Central memory CD8-positive, alpha-beta T cell (primary cell): ENCODE measurements around the gene RIMS4.

Experiments
- ATAC-seq: fragments of 150-1000 bp; cut with Tn5 transposase; replicated peaks from 2 replicates; pipeline ENCODE4 v1.10.0; 2022; ENCODE audit warnings: mild to moderate bottlenecking, moderate FRiP score, moderate number of reproducible peaks; ENCODE audit not compliant: poor library complexity, severe bottlenecking; ENCODE audit errors: extremely low read depth
- DNase-seq, 2 donors: peaks; one replicate each; pipeline ENCODE4 v3.0.0; 2021; ENCODE audit warnings: low spot score in 2 of 2
- H3K27ac Mint-ChIP-seq: one replicate; pipeline ENCODE4 v1.8.0; 2022; ENCODE audit warnings: low read depth, mild to moderate bottlenecking, moderate library complexity, mixed read lengths
- H3K27me3 Mint-ChIP-seq: one replicate; pipeline ENCODE4 v1.8.0; 2022; ENCODE audit warnings: mixed read lengths
- H3K36me3 Mint-ChIP-seq: one replicate; pipeline ENCODE4 v1.8.0; 2022; ENCODE audit warnings: mild to moderate bottlenecking, moderate library complexity, mixed read lengths; ENCODE audit not compliant: insufficient read depth
- H3K4me1 Mint-ChIP-seq: one replicate; pipeline ENCODE4 v1.8.0; 2022; ENCODE audit warnings: mixed read lengths
- H3K4me3 Mint-ChIP-seq: one replicate; pipeline ENCODE4 v1.8.0; 2022; ENCODE audit warnings: mild to moderate bottlenecking, moderate library complexity, mixed read lengths
- H3K9me3 Mint-ChIP-seq: one replicate; pipeline ENCODE4 v1.8.0; 2022; ENCODE audit warnings: mixed read lengths

RIMS4 gene

DNA sequence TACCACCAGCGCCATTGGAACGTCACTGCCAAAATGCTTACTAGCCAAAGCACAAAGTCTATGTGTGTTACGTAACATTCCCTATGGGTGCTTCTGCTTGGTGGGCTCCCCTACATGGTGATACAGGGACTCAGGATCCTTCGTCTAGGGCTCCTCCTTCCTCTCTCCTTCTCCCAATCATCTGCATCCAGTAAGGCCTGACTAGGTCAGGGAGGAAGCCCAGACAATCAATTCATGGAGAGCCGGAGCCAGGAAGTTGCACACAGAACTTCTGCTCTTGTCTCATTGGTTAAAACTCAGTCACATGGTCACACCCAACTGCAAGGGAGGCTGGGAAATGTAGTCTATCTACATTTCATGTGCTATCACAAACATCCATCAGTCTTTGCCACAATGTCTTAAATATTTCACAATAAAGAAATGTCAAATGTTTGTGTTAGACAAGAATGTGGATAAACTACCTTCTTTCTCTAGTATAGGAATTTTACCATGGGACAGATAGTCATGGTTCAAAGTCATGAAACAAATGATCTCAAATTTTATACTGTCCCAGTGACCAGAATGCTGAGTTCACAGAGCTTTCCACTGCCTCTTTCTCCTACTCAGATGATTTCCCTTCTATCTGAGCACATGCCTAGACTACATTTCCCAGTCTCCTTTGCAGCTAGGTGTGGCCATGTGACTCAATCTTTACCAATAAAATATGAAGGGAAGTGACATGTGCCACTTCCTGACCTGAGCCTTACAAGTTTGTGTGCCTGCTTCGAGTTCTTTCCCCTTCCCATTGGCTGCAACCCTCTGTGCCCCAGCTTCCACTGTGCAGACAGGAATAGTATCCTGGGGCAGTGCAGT is 74.0 kb downstream of the RIMS4 start:
- peak overlapping the region; percentile 71 for H3K27ac Mint-ChIP-seq
- peaks cover 22% of the 10 kb centered on the region for H3K4me1 Mint-ChIP-seq
- peak; percentile 75 for ATAC-seq
- H3K27me3 Mint-ChIP-seq = peaks cover under 1% of the 10 kb centered on the region
- no peak for DNase-seq
- peaks cover 8% of the 10 kb centered on the region for H3K9me3 Mint-ChIP-seq
- H3K4me3 Mint-ChIP-seq = peak overlapping the region; percentile 64
- no peaks in the 10 kb centered on the region for H3K36me3 Mint-ChIP-seq

GRCh38 chr20:44735816-44736169 is 74.6 kb downstream of the RIMS4 start:
- Mint-ChIP-seq H3K9me3 (peaks cover 8% of the 10 kb centered on the region), H3K4me1 (peaks cover 22% of the 10 kb centered on the region), H3K27ac (peak overlapping the region; percentile 71), H3K27me3 (no peaks in the 10 kb centered on the region), H3K36me3 (no peaks in the 10 kb centered on the region), H3K4me3 (peak overlapping the region; percentile 64)
- DNase-seq (no peak), ATAC-seq (no peak)

DNA sequence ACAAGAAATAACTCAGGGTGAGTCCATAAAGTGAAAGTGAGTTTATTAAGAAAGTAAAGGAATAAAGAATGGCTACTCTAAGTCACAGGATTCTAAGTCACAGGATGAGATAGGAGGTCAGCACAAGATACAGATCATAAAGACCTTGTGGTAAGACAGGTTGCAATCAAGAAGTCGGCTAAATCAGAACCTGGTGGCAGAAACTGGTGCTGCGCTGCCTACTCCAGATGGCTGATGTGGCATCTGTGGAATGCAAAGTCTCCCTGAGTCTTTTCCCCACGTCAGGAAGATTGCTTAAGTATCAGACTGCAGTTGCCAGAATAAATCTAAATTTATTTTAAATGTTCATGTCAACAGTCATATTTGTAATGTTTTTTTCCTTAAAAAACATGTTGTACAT is 75.4 kb downstream of the RIMS4 start:
- Mint-ChIP-seq H3K4me1 (peaks cover 22% of the 10 kb centered on the region), H3K27ac (no peak overlapping the region), H3K4me3 (no peak overlapping the region), H3K9me3 (peaks cover 8% of the 10 kb centered on the region), H3K27me3 (no peaks in the 10 kb centered on the region), H3K36me3 (no peaks in the 10 kb centered on the region)
- ATAC-seq (no peak), DNase-seq (no peak)

- DNase-seq (peak; percentile 45 to 46), ATAC-seq (no peak)
- Mint-ChIP-seq H3K27ac (no peak overlapping the region), H3K9me3 (peaks cover 8% of the 10 kb centered on the region), H3K36me3 (no peaks in the 10 kb centered on the region), H3K4me1 (peaks cover 16% of the 10 kb centered on the region), H3K4me3 (no peak overlapping the region), H3K27me3 (no peaks in the 10 kb centered on the region)
Observed at GRCh38 chr20:44733341-44734069, 76.8 kb downstream of the RIMS4 start.

DNA sequence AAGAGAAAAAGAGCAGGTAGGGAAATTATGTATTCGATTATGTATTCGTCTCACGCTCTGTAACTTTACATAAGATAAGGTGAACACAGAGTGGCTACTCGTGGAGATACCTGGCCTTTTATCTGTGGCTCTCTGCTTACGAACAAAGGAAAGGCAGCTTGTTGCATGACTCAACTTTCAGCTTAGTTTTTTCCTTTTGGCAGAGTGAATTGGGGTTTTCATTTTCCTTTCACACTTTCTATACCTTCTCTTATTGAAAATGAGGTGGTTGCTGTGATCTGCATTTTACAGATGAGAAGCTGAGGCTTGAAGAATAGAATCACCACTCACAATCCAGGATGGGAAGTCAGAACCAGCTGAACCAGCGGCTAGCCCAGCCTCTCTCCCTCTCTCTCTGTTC is 78.0 kb downstream of the RIMS4 start:
- no peaks in the 10 kb centered on the region for H3K36me3 Mint-ChIP-seq
- H3K27ac Mint-ChIP-seq = no peak overlapping the region

DNA sequence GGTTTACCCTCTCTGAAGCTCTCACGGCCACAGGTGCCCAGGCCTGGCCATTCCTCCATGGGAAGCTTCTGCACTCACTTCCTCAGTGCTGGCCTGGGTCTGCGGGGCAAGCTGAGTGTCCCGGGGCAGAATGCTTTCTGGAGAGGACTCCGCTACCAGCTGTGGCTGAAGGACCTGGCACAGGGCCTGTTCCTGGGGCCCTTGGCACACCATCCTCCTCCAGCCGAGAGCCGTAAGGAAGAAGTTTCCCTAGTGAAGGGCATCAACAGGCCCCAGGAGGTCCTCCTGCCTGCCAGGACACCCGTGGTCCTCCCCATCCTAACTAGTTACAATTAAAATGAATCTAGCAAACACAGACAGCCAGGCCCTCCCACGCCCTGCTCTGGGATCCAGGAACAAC is 78.7 kb downstream of the RIMS4 start:
- H3K4me1 Mint-ChIP-seq = peaks cover 12% of the 10 kb centered on the region
- no peak for ATAC-seq
- H3K9me3 Mint-ChIP-seq = peaks cover 7% of the 10 kb centered on the region
- H3K27ac Mint-ChIP-seq = no peak overlapping the region
- H3K36me3 Mint-ChIP-seq = no peaks in the 10 kb centered on the region
- DNase-seq = no peak
- no peaks in the 10 kb centered on the region for H3K27me3 Mint-ChIP-seq
- H3K4me3 Mint-ChIP-seq = no peak overlapping the region

More for the DNA sequence above, 78.0 kb downstream of the RIMS4 start:
- no peaks in the 10 kb centered on the region for H3K27me3 Mint-ChIP-seq
- peaks cover 15% of the 10 kb centered on the region for H3K4me1 Mint-ChIP-seq
- H3K9me3 Mint-ChIP-seq = peaks cover 8% of the 10 kb centered on the region
- ATAC-seq = no peak
- H3K4me3 Mint-ChIP-seq = no peak overlapping the region
- no peak for DNase-seq

GRCh38 chr20:44730441-44730840 is 79.9 kb downstream of the RIMS4 start:
- H3K27me3 Mint-ChIP-seq = no peaks in the 10 kb centered on the region
- DNase-seq (no peak), ATAC-seq (no peak)
- no peaks in the 10 kb centered on the region for H3K9me3 Mint-ChIP-seq
- no peak overlapping the region for H3K4me3 Mint-ChIP-seq
- H3K4me1 Mint-ChIP-seq = peaks cover 4% of the 10 kb centered on the region
- H3K27ac Mint-ChIP-seq = no peak overlapping the region
- H3K36me3 Mint-ChIP-seq = no peaks in the 10 kb centered on the region

DNA sequence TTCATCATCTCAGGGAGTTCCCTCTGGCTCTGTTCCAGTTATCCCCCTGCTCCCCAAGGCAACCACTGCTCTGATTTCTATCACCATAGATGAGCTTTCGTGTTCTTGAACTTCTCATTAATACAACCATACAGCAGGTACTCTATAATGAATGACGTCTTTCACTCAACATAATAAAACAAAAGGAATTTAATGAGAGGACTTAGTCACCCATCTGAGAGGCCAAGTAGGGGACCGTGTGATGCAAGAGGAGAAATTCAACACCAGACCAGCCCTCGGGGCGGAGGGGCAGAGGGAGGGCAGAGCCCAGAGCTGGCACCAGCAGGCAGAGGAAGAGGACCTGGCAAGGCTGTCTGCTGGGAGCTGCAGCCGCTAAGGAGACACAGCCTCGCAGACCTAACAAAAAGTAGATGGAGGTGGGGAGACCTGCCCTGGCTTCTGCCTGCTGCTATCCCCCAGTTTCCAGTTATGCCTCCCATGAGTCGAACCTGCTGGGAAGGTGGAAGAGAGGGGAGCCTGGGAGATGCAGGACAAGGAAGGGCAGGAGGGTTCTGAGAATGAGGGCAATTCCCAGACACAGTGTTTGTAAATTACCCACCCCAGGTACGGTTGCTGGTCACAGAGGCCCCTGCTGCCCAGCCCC is 81.4 kb downstream of the RIMS4 start:
- ATAC-seq (no peak), DNase-seq (no peak)
- H3K27me3 Mint-ChIP-seq = no peaks in the 10 kb centered on the region
- H3K36me3 Mint-ChIP-seq = no peaks in the 10 kb centered on the region
- peaks cover 4% of the 10 kb centered on the region for H3K4me1 Mint-ChIP-seq
- no peak overlapping the region for H3K4me3 Mint-ChIP-seq
- no peak overlapping the region for H3K27ac Mint-ChIP-seq
- no peaks in the 10 kb centered on the region for H3K9me3 Mint-ChIP-seq

- Mint-ChIP-seq H3K9me3 (no peaks in the 10 kb centered on the region), H3K4me3 (no peak overlapping the region), H3K27ac (no peak overlapping the region), H3K36me3 (no peaks in the 10 kb centered on the region), H3K4me1 (no peaks in the 10 kb centered on the region), H3K27me3 (no peaks in the 10 kb centered on the region)
- DNase-seq (no peak), ATAC-seq (no peak)
Observed at GRCh38 chr20:44727651-44728050, 82.7 kb downstream of the RIMS4 start.

- Mint-ChIP-seq H3K36me3 (no peaks in the 10 kb centered on the region), H3K27ac (no peak overlapping the region), H3K4me3 (no peak overlapping the region), H3K4me1 (no peaks in the 10 kb centered on the region), H3K9me3 (no peaks in the 10 kb centered on the region), H3K27me3 (no peaks in the 10 kb centered on the region)
- ATAC-seq = no peak
- DNase-seq = no peak
Observed at GRCh38 chr20:44727039-44727438, 83.3 kb downstream of the RIMS4 start.

GRCh38 chr20:44725837-44726236 is 84.5 kb downstream of the RIMS4 start:
- Mint-ChIP-seq H3K4me3 (no peak overlapping the region), H3K36me3 (no peaks in the 10 kb centered on the region), H3K27me3 (no peaks in the 10 kb centered on the region), H3K9me3 (no peaks in the 10 kb centered on the region), H3K27ac (no peak overlapping the region), H3K4me1 (no peaks in the 10 kb centered on the region)
- no peak for ATAC-seq
- no peak for DNase-seq

- ATAC-seq (no peak), DNase-seq (no peak)
- Mint-ChIP-seq H3K27me3 (no peaks in the 10 kb centered on the region), H3K36me3 (no peaks in the 10 kb centered on the region), H3K4me1 (no peaks in the 10 kb centered on the region), H3K27ac (no peak overlapping the region), H3K4me3 (no peak overlapping the region), H3K9me3 (no peaks in the 10 kb centered on the region)
Observed at GRCh38 chr20:44724423-44725091, 85.8 kb downstream of the RIMS4 start.
